Measurements from ENCODE around the gene PADI4. TPM values are rescaled to one million over a fixed set of nuclear protein-coding genes. Genes with fewer than 3 reads are reported as not detected.

Gene PADI4
- total RNA-seq, 1 donor from 2014 or later: not detected

Other genes with a start within 250 kb of the PADI4 start
- gene PADI2, start 188.7 kb upstream of the PADI4 start, total RNA-seq: 0.21 TPM
- not detected for gene PADI1, start 103.1 kb upstream of the PADI4 start, total RNA-seq
- gene PADI3, start 59.1 kb upstream of the PADI4 start, total RNA-seq: not detected
- not detected for gene PADI6, start 64.0 kb downstream of the PADI4 start, total RNA-seq
- gene RCC2, start 131.5 kb downstream of the PADI4 start, total RNA-seq: 57.2 TPM
- gene ARHGEF10L, start 231.5 kb downstream of the PADI4 start, total RNA-seq: 177 TPM